HG02885 (cell line): ENCODE data around the gene PRR19.
"Not testable (repeated sequence)": the region's sequence is repeated elsewhere in the genome, so short reads cannot be mapped to it uniquely, and the experiment has no call there.

Experiments
- ATAC-seq: cut with Tn5 transposase; IDR thresholded peaks from one replicate; pipeline ENCODE4 v1.9.1; 2021; ENCODE audit warnings: mild to moderate bottlenecking; ENCODE audit not compliant: unreplicated experiment, poor library complexity

The PRR19 gene

DNA sequence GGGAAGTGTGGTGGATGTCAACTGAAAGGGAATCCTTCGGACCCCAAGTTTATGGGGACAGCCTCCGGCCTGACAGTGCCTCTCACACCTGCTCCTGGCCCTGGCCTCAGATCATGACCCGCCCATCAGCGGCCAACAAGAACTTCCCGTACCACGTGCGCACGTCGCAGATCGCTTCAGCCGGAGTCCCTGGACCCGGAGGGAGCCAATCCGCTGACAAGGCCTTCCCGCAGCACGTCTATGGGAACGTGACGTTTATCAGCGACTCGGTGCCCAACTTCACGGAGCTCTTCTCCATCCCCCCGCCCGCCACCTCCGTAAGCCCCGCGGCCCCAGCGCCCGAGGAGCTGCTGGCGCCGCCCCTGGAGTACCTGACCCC, 21.5 kb downstream of the PRR19 start:
- ATAC-seq = no peak

DNA sequence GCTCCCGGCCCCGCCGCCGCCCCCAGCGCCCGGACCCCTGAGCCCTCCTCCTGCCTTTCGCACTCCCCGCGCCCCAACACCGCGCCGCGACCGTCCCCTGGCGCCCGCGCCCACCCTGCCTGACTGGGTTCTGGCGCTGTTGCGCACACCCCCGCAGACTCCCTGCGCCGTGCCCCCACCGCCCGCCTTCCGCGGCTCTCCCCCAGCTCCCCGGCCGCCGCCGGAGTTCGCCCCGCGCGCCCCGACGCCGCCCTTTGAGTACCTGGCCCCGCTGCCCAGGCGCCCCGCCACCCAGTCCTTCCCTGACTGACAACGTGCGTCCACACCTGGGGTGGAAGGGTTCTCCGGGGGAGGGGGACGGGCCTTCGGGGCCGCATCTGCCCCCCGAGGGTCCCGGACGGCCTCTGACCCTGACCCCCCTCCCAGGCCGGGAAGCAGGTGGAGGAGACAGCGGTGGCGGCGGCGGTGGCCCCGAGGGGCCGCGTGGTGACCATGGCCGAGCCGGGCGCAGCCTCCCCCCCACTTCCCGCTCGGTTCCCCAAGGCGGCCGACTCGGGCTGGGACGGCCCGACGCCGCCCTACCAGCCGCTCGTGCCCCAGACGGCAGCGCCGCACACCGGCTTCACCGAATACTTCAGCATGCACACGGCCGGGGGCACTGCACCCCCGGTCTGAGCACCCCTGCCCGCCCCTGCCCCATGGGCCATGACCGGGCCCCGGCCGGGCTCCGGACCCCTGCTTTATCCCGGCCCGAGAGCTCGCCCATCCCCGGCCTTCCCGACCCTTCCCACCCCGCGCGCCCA, 22.1 kb downstream of the PRR19 start:
- ATAC-seq = no peak

- no peak for ATAC-seq
Measured at GRCh38 chr19:42324655-42325307, 22.8 kb downstream of the PRR19 start.

- ATAC-seq = peak; percentile 90
Measured at GRCh38 chr19:42325308-42325895, 23.5 kb downstream of the PRR19 start, which contains the start of gene MEGF8. Gene MEGF8 (plus strand): TSS chr19:42325635. CDS start chr19:42326244, 609 bp downstream.

DNA sequence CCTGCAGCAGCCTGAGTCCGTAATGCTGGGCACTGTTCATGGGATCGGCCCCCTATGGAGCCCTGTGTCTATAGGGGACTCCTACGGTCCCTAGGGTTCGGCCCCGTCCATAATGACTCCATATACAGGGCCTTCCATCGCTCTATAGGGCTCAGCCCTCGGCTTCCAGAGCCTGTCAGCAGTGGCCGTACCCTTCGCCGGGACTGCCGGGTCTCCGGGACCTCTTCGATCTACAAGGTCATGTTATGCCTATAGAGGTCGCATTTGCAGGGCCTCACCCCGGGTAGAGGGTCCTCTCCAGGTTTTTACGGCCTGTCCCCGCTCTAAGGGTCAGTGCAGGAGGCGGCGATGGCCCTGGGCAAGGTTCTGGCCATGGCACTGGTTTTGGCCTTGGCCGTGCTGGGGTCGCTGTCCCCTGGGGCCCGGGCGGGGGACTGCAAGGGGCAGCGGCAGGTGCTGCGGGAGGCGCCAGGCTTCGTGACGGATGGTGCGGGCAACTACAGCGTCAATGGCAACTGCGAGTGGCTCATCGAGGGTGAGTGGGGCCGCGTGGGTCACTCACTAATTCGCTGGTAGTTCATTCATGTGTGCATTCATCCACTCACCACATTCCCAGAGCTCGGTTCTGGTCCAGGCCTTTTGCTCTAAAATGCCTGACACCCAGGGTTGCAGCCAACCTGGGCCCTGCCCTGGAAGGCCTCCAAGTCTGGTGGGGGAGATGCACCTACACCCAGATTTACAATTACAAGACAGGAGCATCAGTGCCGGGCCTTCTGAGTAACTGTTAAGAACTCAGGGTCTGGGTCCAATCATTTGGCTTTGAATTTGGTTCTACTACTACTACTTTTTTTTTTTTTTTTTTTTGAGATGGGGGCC, 24.2 kb downstream of the PRR19 start:
- ATAC-seq = peak; percentile 12

- no peak for ATAC-seq
Measured at GRCh38 chr19:42326969-42327368, 25.0 kb downstream of the PRR19 start.

DNA sequence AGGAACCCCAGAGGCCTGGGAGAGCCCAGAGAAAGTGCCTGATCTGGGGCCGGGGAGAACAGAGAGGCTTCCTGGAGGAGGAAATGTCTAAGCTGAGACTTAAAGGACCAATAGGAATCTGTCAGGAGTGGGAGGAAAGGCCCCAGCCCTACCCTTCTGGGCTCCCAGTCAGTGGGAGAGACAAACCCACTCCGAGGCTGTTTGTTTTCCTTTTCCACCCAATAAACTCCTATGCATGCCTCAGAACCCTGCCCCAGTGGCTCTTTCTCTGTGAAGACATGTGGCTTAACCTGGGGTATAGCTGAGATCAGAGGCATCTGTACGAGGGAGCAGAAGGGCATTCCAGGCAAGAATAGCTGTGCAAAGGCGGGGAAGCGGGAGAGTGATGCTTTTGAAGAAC, 25.4 kb downstream of the PRR19 start:
- no peak for ATAC-seq

DNA sequence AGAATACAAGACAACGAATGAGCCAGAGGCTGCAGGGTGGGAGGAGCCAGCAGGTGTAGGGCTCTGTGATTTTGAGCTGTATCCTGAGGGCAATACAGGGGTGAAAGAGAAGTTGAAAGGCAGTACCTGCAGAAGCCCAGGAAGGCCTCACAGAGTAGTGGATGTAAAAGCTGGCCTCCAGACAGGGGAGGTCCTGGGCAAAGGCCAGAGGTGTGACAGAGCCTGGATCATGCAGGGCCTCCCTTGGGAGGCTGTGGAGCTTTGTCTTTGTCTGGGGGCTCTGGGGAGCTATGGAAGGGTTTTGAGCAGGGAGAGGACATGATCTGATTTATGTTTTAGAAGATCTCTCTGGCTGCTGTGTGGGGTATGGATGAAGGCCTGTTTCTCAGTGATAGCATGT, 26.2 kb downstream of the PRR19 start:
- no peak for ATAC-seq

GRCh38 chr19:42328854-42329253, 26.9 kb downstream of the PRR19 start:
- no peak for ATAC-seq

DNA sequence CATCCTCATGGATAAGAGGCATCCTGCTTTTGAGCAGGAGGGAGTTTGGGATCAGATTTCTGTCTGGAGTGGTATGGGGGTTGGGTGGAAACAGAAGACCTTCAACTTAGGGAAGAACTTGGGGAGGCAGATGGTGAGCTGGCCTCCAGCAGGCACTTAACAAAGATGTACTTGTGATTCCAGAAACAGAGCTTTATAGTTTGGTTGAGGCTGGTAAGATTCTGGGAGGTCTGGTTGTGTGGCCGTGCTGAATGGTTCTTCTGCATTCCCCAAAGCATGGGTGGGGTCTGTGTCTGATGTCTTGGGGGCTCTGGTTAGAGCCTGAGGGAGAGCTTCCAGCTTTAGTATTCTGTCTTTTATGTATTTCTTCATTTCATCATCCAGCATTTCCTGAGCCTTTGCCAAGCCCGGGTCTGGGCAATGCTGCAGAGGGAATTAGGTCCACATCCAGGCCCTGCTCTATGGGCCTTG, 28.3 kb downstream of the PRR19 start:
- ATAC-seq = no peak

DNA sequence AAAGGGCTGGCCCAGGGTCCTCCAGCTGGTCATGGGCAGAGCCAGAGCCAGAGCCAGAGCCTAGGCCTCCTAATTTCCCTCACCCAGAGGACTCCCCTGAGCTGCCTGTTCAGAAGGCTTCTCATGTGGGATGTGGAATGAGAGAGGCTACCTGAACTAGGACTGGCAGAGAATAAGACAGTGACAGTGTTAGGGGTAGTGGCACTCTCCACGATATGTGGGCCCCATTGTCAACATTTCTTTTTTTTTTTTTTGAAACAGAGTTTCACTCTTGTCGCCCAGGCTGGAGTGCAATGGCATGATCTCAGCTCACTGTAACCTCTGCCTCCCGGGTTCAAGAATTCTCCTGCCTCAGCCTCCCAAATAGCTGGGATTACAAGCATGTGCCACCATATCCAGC, 29.4 kb downstream of the PRR19 start:
- not testable (repeated sequence) for ATAC-seq

- ATAC-seq = no peak
Measured at GRCh38 chr19:42332059-42332458, 30.1 kb downstream of the PRR19 start.

DNA sequence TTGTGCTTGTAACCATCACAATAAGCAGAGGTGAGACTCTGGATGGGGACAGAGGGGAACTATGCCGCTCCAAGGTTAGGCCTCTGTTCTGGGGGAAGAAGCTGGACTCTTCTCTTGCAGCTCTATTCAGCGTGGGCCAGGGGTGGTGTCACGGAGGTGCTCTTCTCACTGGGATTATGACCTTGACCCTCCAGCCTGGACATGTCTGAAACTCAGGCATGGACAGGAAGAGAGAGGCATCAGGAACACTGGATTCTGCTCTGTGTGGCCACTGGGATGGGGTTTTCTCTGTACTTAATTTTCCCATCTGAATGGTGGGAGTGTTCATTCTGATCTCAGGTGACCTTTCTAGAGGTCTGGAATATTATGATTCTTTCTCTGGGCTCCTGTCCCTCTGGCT, 31.1 kb downstream of the PRR19 start:
- no peak for ATAC-seq

DNA sequence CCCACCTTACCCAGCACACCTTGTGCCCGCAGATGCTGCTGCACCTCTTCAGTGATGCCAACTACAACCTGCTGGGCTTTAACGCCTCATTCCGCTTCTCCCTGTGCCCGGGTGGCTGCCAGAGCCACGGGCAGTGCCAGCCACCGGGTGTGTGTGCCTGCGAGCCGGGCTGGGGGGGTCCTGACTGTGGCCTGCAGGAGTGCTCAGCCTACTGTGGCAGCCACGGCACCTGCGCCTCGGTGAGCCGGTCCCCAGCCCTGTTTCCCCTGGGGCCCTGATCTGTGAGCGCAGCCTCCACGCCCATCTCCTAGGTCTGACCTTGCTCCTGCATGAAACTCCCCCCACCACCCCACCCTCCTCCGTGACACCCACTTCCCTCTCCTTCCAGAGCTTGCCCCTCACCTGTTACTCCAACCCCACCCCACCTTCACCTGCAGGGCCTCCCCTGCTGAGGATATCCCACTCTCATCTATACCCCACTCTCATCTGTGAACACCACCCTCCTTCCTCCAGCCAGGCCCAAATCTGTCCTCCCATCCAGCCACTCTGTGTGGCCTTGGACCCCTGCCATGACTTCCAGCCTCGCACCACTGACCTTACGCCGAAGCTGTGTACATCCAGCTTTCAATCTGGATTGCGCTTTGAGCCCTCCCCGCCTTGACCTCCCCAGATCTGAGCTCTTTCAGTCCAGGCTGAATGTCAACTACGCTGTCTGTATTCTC, 32.2 kb downstream of the PRR19 start:
- no peak for ATAC-seq

GRCh38 chr19:42334697-42335373, 32.9 kb downstream of the PRR19 start:
- no peak for ATAC-seq

DNA sequence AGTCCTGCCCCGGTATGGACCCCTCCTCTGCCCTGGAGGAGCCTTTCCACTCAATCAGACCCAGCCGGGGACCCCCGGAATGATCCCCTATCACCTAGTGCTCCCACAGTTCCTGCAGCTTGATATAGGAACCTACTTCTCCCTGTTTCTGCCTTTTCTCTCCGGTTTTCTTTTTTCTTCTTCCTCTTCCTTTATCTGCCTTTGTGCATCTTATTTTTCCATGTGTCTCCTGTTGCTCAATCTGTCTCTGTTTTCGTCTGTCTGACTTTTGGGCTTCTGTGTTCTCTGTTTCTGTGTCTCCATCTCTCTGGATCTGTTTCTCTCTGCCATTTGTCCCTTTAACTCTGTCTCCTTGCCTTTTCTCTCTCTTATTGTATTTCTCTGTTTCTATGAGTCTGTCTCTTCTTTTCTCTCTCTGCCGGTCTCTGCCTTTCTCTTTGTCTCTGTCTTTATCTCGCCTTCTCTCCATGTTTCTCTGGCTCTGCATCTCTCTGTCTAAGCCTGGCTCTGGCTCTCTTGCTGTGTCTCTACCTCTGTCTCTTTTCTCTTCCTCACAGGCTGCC, 33.5 kb downstream of the PRR19 start:
- no peak for ATAC-seq

- ATAC-seq = no peak
Measured at GRCh38 chr19:42335971-42336370, 34.0 kb downstream of the PRR19 start.

DNA sequence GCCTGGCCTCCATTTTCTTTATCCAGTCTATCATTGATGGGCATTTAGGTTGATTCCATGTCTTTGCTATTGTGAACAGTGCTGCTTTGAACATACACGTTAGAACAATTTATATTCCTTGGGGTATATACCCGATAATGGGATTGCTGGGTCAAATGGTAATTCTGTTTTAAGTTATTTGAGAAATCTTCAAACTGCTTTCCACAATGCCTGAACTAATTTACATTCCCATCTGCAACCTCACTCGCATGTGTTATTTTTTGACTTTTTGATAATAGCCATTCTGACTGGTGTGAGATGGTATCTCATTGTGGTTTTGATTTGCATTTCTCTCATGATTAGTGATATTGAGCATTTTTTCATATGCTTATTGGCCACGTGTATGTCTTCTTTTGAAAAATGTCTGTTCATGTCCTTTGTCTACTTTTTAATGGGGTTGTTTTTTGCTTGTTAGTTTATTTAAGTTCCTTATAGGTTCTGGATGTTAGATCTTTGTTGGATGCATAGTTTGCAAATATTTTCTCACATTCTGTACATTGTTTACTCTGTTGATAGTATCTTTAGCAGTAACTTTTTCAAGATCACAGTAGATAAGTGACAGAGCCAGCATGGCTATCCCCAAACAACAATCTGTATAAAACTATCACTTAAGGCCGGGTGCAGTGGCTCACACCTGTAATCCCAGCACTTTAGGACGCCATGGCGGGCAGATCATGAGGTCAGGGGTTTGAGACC, 37.4 kb downstream of the PRR19 start:
- not testable (repeated sequence) for ATAC-seq
